ENCODE results near the gene CTSF. TPM values are rescaled to one million over a fixed set of nuclear protein-coding genes. Genes with fewer than 3 reads are reported as not detected.

Gene CTSF
- total and polyA plus RNA-seq, 2 of the 13 experiments (the other 11 are each of a cell fraction or from before 2014, with no cell fraction given), result not detected

DNA sequence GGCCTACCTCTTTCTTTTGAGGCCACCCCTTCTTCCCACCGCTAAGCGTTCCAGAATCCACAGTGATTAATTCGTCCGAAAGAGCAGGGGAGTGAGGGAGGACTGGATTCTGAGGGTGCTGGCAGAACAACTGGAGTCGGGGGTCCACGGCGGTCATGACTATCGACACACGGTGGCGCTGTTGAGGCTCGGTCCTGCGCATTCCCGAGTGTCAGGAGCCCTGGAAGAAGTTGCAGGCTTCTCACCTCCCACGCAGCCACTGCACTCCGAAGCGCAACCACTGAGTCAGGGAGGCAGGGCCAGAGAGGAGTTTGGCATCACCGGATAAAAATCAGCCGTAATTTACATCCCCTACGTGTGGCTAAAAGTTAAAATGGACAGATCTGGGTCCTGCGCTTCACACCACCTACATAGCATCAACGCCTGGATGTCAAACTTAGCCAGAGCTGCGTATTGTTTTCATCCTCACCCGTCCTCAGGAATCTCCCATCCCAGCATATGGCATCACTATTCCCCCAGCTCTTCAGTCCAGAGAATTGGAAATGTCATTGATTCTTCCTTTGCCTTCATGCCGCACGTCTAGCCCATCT lies 10.7 kb upstream of the CTSF start (continued):
- TF ChIP-seq ZNF775 (CRISPR knock-in tag; IDR thresholded peaks at IDR 0.05; ENCODE audit: borderline replicate concordance) (peak; percentile 99), FOXC1 (CRISPR knock-in tag; IDR thresholded peaks at IDR 0.05; ENCODE audit: borderline replicate concordance) (0 out of 2 replicates have a peak, but pooled peaks have one; percentile 61), NR2F6 (IDR thresholded peaks at IDR 0.05) (no peak), NR2F6 (CRISPR knock-in tag; IDR thresholded peaks at IDR 0.05) (peak; percentile 22; the same call in 1 of the 2 replicates), MED1 (CRISPR knock-in tag; IDR thresholded peaks at IDR 0.05) (peak; percentile 38; the same call in 1 of the 2 replicates), NAIF1 (CRISPR knock-in tag; IDR thresholded peaks at IDR 0.05; ENCODE audit: borderline replicate concordance) (no peak), ZNF567 (CRISPR knock-in tag; IDR thresholded peaks at IDR 0.05; ENCODE audit: borderline replicate concordance) (0 out of 2 replicates have a peak, but pooled peaks have one; percentile 24), NR3C1 (CRISPR knock-in tag; IDR thresholded peaks at IDR 0.05) (no peak), ZIK1 (CRISPR knock-in tag; IDR thresholded peaks at IDR 0.05; ENCODE audit: borderline replicate concordance, low read depth) (no peak), U2AF2 (IDR thresholded peaks at IDR 0.05; ENCODE audit: low read depth, low read length) (no peak), ZNF101 (CRISPR knock-in tag; IDR thresholded peaks at IDR 0.05; ENCODE audit: borderline replicate concordance, low read depth) (no peak), ZSCAN9 (CRISPR knock-in tag; IDR thresholded peaks at IDR 0.05; ENCODE audit: borderline replicate concordance) (no peak)
- TF ChIP-seq, protein P1, sequence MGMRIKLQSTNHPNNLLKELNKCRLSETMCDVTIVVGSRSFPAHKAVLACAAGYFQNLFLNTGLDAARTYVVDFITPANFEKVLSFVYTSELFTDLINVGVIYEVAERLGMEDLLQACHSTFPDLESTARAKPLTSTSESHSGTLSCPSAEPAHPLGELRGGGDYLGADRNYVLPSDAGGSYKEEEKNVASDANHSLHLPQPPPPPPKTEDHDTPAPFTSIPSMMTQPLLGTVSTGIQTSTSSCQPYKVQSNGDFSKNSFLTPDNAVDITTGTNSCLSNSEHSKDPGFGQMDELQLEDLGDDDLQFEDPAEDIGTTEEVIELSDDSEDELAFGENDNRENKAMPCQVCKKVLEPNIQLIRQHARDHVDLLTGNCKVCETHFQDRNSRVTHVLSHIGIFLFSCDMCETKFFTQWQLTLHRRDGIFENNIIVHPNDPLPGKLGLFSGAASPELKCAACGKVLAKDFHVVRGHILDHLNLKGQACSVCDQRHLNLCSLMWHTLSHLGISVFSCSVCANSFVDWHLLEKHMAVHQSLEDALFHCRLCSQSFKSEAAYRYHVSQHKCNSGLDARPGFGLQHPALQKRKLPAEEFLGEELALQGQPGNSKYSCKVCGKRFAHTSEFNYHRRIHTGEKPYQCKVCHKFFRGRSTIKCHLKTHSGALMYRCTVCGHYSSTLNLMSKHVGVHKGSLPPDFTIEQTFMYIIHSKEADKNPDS (CRISPR knock-in tag; IDR thresholded peaks at IDR 0.05), result peak; percentile 26; the same call in 1 of the 2 replicates
- TF ChIP-seq, protein P2, sequence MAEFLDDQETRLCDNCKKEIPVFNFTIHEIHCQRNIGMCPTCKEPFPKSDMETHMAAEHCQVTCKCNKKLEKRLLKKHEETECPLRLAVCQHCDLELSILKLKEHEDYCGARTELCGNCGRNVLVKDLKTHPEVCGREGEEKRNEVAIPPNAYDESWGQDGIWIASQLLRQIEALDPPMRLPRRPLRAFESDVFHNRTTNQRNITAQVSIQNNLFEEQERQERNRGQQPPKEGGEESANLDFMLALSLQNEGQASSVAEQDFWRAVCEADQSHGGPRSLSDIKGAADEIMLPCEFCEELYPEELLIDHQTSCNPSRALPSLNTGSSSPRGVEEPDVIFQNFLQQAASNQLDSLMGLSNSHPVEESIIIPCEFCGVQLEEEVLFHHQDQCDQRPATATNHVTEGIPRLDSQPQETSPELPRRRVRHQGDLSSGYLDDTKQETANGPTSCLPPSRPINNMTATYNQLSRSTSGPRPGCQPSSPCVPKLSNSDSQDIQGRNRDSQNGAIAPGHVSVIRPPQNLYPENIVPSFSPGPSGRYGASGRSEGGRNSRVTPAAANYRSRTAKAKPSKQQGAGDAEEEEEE (CRISPR knock-in tag; IDR thresholded peaks at IDR 0.05; ENCODE audit: borderline replicate concordance), result no peak
- TF ChIP-seq, protein P3, sequence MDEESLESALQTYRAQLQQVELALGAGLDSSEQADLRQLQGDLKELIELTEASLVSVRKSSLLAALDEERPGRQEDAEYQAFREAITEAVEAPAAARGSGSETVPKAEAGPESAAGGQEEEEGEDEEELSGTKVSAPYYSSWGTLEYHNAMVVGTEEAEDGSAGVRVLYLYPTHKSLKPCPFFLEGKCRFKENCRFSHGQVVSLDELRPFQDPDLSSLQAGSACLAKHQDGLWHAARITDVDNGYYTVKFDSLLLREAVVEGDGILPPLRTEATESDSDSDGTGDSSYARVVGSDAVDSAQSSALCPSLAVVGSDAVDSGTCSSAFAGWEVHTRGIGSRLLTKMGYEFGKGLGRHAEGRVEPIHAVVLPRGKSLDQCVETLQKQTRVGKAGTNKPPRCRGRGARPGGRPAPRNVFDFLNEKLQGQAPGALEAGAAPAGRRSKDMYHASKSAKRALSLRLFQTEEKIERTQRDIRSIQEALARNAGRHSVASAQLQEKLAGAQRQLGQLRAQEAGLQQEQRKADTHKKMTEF (CRISPR knock-in tag; IDR thresholded peaks at IDR 0.05), result 0 out of 2 replicates have a peak, but pooled peaks have one; percentile 24
- TF ChIP-seq, protein P4, sequence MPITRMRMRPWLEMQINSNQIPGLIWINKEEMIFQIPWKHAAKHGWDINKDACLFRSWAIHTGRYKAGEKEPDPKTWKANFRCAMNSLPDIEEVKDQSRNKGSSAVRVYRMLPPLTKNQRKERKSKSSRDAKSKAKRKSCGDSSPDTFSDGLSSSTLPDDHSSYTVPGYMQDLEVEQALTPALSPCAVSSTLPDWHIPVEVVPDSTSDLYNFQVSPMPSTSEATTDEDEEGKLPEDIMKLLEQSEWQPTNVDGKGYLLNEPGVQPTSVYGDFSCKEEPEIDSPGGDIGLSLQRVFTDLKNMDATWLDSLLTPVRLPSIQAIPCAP (CRISPR knock-in tag; IDR thresholded peaks at IDR 0.05; ENCODE audit: low read depth), result no peak
- TF ChIP-seq, protein P5, sequence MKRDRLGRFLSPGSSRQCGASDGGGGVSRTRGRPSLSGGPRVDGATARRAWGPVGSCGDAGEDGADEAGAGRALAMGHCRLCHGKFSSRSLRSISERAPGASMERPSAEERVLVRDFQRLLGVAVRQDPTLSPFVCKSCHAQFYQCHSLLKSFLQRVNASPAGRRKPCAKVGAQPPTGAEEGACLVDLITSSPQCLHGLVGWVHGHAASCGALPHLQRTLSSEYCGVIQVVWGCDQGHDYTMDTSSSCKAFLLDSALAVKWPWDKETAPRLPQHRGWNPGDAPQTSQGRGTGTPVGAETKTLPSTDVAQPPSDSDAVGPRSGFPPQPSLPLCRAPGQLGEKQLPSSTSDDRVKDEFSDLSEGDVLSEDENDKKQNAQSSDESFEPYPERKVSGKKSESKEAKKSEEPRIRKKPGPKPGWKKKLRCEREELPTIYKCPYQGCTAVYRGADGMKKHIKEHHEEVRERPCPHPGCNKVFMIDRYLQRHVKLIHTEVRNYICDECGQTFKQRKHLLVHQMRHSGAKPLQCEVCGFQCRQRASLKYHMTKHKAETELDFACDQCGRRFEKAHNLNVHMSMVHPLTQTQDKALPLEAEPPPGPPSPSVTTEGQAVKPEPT (CRISPR knock-in tag; IDR thresholded peaks at IDR 0.05; ENCODE audit: low read depth), result no peak
